H1 (cell line): ENCODE measurements around the gene HEXIM1. TPM values are rescaled to one million over a fixed set of nuclear protein-coding genes. Genes with fewer than 3 reads are reported as not detected.

Experiments used
- CTCF ChIA-PET: fragments of 300-600 bp; sonication (Branson Sonifier 250); formaldehyde crosslinking; loops from one replicate; lab custom pipeline; 2021; ENCODE audit not compliant: partially characterized antibody; lab: Charles Lee
- POLR2A ChIA-PET: fragments of 300-600 bp; sonication (Branson Sonifier 250); formaldehyde crosslinking; loops from one replicate; lab custom pipeline; 2021; ENCODE audit warnings: inconsistent platforms; ENCODE audit not compliant: partially characterized antibody; lab: Charles Lee
- DNase-seq, 2 experiments: peaks; one replicate each; pipeline versions ENCODE4 v3.0.0 to v3.0.0-alpha.2; 2010 to 2022; ENCODE audit warnings: low spot score in 2 of 2, low read depth in 1 of 2, mixed read lengths in 1 of 2
- FAIRE-seq: peaks from 2 replicates; lab custom pipeline; 2011; peaks lifted over from hg19 to GRCh38; lab: Jason Lieb, UNC
- H2AFZ ChIP-seq: 2 replicates; pipeline ENCODE4 v1.8.1; 2012; ENCODE audit warnings: low read length, inconsistent platforms
- H2AK5ac ChIP-seq: 2 replicates; pipeline ENCODE4 v1.6.1; 2013; ENCODE audit warnings: low read depth, low read length
- H2BK120ac ChIP-seq: replicated peaks from 2 replicates; pipeline ENCODE3; 2013; ENCODE audit warnings: low read depth, low read length, inconsistent platforms
- H2BK12ac ChIP-seq: 2 replicates; pipeline ENCODE4 v1.6.1; 2013; ENCODE audit warnings: low read depth, low read length
- H2BK15ac ChIP-seq: 2 replicates; pipeline ENCODE4 v1.6.1; 2013; ENCODE audit warnings: low read length
- H2BK20ac ChIP-seq: 2 replicates; pipeline ENCODE4 v1.6.1; 2013; ENCODE audit warnings: low read length
- H2BK5ac ChIP-seq: 2 replicates; pipeline ENCODE4 v1.6.1; 2013; ENCODE audit warnings: low read depth, low read length
- H3K14ac ChIP-seq: 2 replicates; pipeline ENCODE4 v1.6.1; 2013; ENCODE audit warnings: inconsistent platforms; ENCODE audit not compliant: insufficient read length
- H3K18ac ChIP-seq: 2 replicates; pipeline ENCODE4 v1.6.1; 2013; ENCODE audit warnings: low read length; ENCODE audit errors: extremely low read depth
- H3K23ac ChIP-seq: 2 replicates; pipeline ENCODE4 v1.6.1; 2013; ENCODE audit warnings: inconsistent platforms; ENCODE audit not compliant: insufficient read length
- H3K23me2 ChIP-seq: 2 replicates; pipeline ENCODE4 v1.6.1; 2013; ENCODE audit warnings: low read depth, low read length
- H3K27ac ChIP-seq: 2 replicates; pipeline ENCODE4 v1.6.1; 2011; ENCODE audit warnings: low read depth, low read length, inconsistent platforms
- H3K27me3 ChIP-seq, 4 experiments: replicated peaks in 1 of 4; 1 replicate in 1 of 4; 2 replicates in 3 of 4; pipeline versions ENCODE4 v1.6.1 to v1.8.1; 2011 to 2013; ENCODE audit warnings: low read length in 3 of 4, mild to moderate bottlenecking in 3 of 4, inconsistent platforms in 2 of 4, mixed read lengths in 2 of 4, moderate library complexity in 1 of 4; ENCODE audit not compliant: control insufficient read depth in 3 of 4, insufficient read depth in 3 of 4; ENCODE audit errors: extremely low read depth in 1 of 4
- H3K36me3 ChIP-seq, 4 experiments: 2 replicates each; pipeline versions ENCODE4 v1.6.1 to v1.8.1; 2011 to 2013; ENCODE audit warnings: mild to moderate bottlenecking in 4 of 4, low read length in 3 of 4, moderate library complexity in 2 of 4, control low read depth in 1 of 4, inconsistent platforms in 1 of 4; ENCODE audit not compliant: insufficient read depth in 4 of 4, control insufficient read depth in 2 of 4
- H3K4ac ChIP-seq: replicated peaks from 2 replicates; pipeline ENCODE3; 2013; ENCODE audit warnings: low read length, low read depth, mixed read lengths, inconsistent platforms; ENCODE audit not compliant: insufficient read length
- H3K4me1 ChIP-seq, 4 experiments: replicated peaks in 1 of 4; 1 replicate in 1 of 4; 2 replicates in 3 of 4; pipeline versions ENCODE4 v1.6.1 to v1.8.1; 2011 to 2013; ENCODE audit warnings: low read length in 3 of 4, inconsistent platforms in 2 of 4, mixed read lengths in 1 of 4; ENCODE audit not compliant: insufficient read depth in 4 of 4, control insufficient read depth in 3 of 4
- H3K4me2 ChIP-seq, 2 experiments: 2 replicates each; pipeline versions ENCODE4 v1.6.1 to v1.8.1; 2011 to 2013; ENCODE audit warnings: low read depth in 2 of 2, low read length in 2 of 2, control low read depth in 1 of 2, inconsistent platforms in 1 of 2, mild to moderate bottlenecking in 1 of 2; ENCODE audit not compliant: insufficient read depth in 1 of 2
- H3K4me3 ChIP-seq, 4 experiments: fragments of 200-600, 300-600 bp in 1 of 4; sonication (generic), shearing (Covaris generic), sonication (Bioruptor Twin) in 1 of 4; 2 replicates each; pipeline versions ENCODE4 v1.5.1 to v1.8.1; 2011 to 2016; ENCODE audit warnings: low read length in 4 of 4, low read depth in 3 of 4, control low read depth in 2 of 4, inconsistent platforms in 2 of 4, mild to moderate bottlenecking in 2 of 4, mixed read lengths in 1 of 4, moderate library complexity in 1 of 4; ENCODE audit not compliant: insufficient read depth in 2 of 4; ENCODE audit errors: extremely low read depth in 1 of 4
- H3K56ac ChIP-seq: replicated peaks from 2 replicates; pipeline ENCODE3; 2013; ENCODE audit warnings: low read depth, mild to moderate bottlenecking, mixed read lengths, low read length, inconsistent platforms; ENCODE audit not compliant: insufficient read length
- H3K79me1 ChIP-seq: 2 replicates; pipeline ENCODE4 v1.6.1; 2013; ENCODE audit warnings: low read depth, low read length, control low read depth
- H3K79me2 ChIP-seq, 2 experiments: 2 replicates each; pipeline versions ENCODE4 v1.6.1 to v1.8.1; 2012 to 2013; ENCODE audit warnings: low read length in 2 of 2, mild to moderate bottlenecking in 2 of 2, inconsistent platforms in 1 of 2; ENCODE audit not compliant: insufficient read depth in 2 of 2, control insufficient read depth in 1 of 2
- H3K9ac ChIP-seq, 4 experiments: replicated peaks in 1 of 4; 1 replicate in 1 of 4; 2 replicates in 3 of 4; pipeline versions ENCODE4 v1.6.1 to v1.8.1; 2011 to 2013; ENCODE audit warnings: low read depth in 3 of 4, low read length in 3 of 4, control low read depth in 2 of 4, mild to moderate bottlenecking in 2 of 4, moderate library complexity in 2 of 4, inconsistent platforms in 1 of 4; ENCODE audit errors: extremely low read depth in 1 of 4
- H3K9me3 ChIP-seq, 2 experiments: 2 replicates each; pipeline versions ENCODE4 v1.6.1 to v1.8.1; 2012 to 2013; ENCODE audit warnings: mild to moderate bottlenecking in 2 of 2, moderate library complexity in 2 of 2, control low read depth in 1 of 2, inconsistent platforms in 1 of 2, low read depth in 1 of 2, low read length in 1 of 2, mixed read lengths in 1 of 2; ENCODE audit not compliant: insufficient read depth in 2 of 2
- H4K20me1 ChIP-seq, 2 experiments: replicated peaks in 1 of 2; 2 replicates each; pipeline versions ENCODE3 to v1.8.1; 2011 to 2013; ENCODE audit warnings: inconsistent platforms in 2 of 2, low read length in 2 of 2, mild to moderate bottlenecking in 1 of 2; ENCODE audit not compliant: insufficient read depth in 2 of 2, control insufficient read depth in 1 of 2
- H4K5ac ChIP-seq: 2 replicates; pipeline ENCODE4 v1.6.1; 2013; ENCODE audit warnings: low read length, low read depth, mixed read lengths, inconsistent platforms; ENCODE audit not compliant: insufficient read length
- H4K8ac ChIP-seq: 2 replicates; pipeline ENCODE4 v1.8.0; 2013; ENCODE audit warnings: mild to moderate bottlenecking, moderate library complexity, low read length, inconsistent platforms; ENCODE audit not compliant: insufficient read depth; ENCODE audit errors: extremely low read depth
- H4K91ac ChIP-seq: replicated peaks from 2 replicates; pipeline ENCODE3; 2013; ENCODE audit warnings: low read length, mixed read lengths, inconsistent platforms; ENCODE audit not compliant: insufficient read length
- BACH1 ChIP-seq: IDR thresholded peaks from 2 replicates; pipeline ENCODE4 v1.6.1; 2012; ENCODE audit warnings: low read length, improper control_type of control experiment
- CTBP2 ChIP-seq: IDR thresholded peaks from 2 replicates; pipeline ENCODE4 v1.7.0; 2011; ENCODE audit warnings: borderline replicate concordance, mild to moderate bottlenecking, moderate library complexity, mixed read lengths, low read length; ENCODE audit not compliant: insufficient read depth, insufficient read length
- HDAC2 ChIP-seq, 2 experiments: fragments of 300-600 bp in 1 of 2; sonication (generic) in 1 of 2; IDR thresholded peaks; 2 replicates each; pipeline ENCODE4 v1.6.1; 2011 to 2012; ENCODE audit warnings: low read depth in 2 of 2, low read length in 2 of 2, mild to moderate bottlenecking in 2 of 2, moderate library complexity in 2 of 2, borderline replicate concordance in 1 of 2, inconsistent platforms in 1 of 2
- KDM4A ChIP-seq: IDR thresholded peaks from one replicate; pipeline ENCODE4 v1.7.1; 2012; ENCODE audit warnings: low read depth, mild to moderate bottlenecking, moderate library complexity, low read length, inconsistent platforms; ENCODE audit not compliant: severe bottlenecking
- KDM5A ChIP-seq: fragments of 200-600 bp; IDR thresholded peaks from 2 replicates; pipeline ENCODE4 v1.7.1; 2012; ENCODE audit warnings: mild to moderate bottlenecking, low read length, inconsistent platforms, mixed read lengths
- POLR2AphosphoS5 ChIP-seq: IDR thresholded peaks from 2 replicates; pipeline ENCODE4 v1.6.1; 2011; ENCODE audit warnings: low read depth, low read length
- SIN3A ChIP-seq, 2 experiments: IDR thresholded peaks in 1 of 2; conservative IDR thresholded peaks in 1 of 2; 2 replicates each; pipeline ENCODE4 v1.6.1; 2011 to 2012; ENCODE audit warnings: low read length in 2 of 2, improper control_type of control experiment in 1 of 2, low read depth in 1 of 2, mild to moderate bottlenecking in 1 of 2
- SUZ12 ChIP-seq: fragments of 200-600 bp; sonication (generic); IDR thresholded peaks from 2 replicates; pipeline ENCODE4 v1.6.1; 2012; ENCODE audit warnings: mild to moderate bottlenecking, inconsistent platforms, low read length, moderate library complexity, mixed read lengths
- YY1 ChIP-seq: IDR thresholded peaks from 2 replicates; pipeline ENCODE4 v1.6.1; 2011; ENCODE audit warnings: low read depth, mild to moderate bottlenecking, low read length
- WGBS, 2 experiments: shearing (Covaris generic) in 1 of 2; methylation state at CpG; one replicate each; pipeline versions ENCODE4 v1.1.6 to v1.1.7; 2013 to 2015; ENCODE audit warnings: low lambda C conversion rate in 2 of 2, mixed read lengths in 2 of 2, inconsistent platforms in 1 of 2, low coverage in 1 of 2, missing lambda C conversion rate in 1 of 2; ENCODE audit not compliant: insufficient replicate concordance in 2 of 2, insufficient coverage in 1 of 2, insufficient read length in 1 of 2; ENCODE audit errors: extremely low coverage in 1 of 2, missing lambda C conversion rate in 1 of 2; 5-methylcytosine and 5-hydroxymethylcytosine counted together
- polyA plus RNA-seq, 7 experiments: library from polyadenylated mRNA; depleted of rRNA in 3 of 7; stranded (reverse) in 5 of 7; unstranded in 2 of 7; fragments of >200 nt in 5 of 7; fragments of 200-250 nt in 2 of 7; gene quantifications; 1 replicate in 5 of 7; 2 replicates in 1 of 7; 4 replicates in 1 of 7; pipeline versions ENCODE4 v1.2.1 to v1.2.3, GENCODE V29; 2011 to 2013; ENCODE audit warnings: missing spikeins in 2 of 7, mixed read lengths in 2 of 7
- total RNA-seq: library from RNA; stranded (reverse); fragmentation: NEBNext Ultra II Directional; extraction: Animal tissue kit (Norgen Biotek cat#: 25700); gene quantifications from 2 replicates; pipeline ENCODE4 v1.2.1, GENCODE V29; 2021
- TF ChIP-seq, protein P1 (sequence below): IDR thresholded peaks from 2 replicates; pipeline ENCODE4 v1.6.1; 2011; ENCODE audit warnings: low read depth, mild to moderate bottlenecking, low read length; ENCODE audit not compliant: insufficient read depth

HEXIM1 gene
- total and polyA plus RNA-seq, 2 of the 8 experiments (the other 6 are each of a cell fraction or from before 2014, with no cell fraction given): 9.1 to 38.3 TPM

DNA sequence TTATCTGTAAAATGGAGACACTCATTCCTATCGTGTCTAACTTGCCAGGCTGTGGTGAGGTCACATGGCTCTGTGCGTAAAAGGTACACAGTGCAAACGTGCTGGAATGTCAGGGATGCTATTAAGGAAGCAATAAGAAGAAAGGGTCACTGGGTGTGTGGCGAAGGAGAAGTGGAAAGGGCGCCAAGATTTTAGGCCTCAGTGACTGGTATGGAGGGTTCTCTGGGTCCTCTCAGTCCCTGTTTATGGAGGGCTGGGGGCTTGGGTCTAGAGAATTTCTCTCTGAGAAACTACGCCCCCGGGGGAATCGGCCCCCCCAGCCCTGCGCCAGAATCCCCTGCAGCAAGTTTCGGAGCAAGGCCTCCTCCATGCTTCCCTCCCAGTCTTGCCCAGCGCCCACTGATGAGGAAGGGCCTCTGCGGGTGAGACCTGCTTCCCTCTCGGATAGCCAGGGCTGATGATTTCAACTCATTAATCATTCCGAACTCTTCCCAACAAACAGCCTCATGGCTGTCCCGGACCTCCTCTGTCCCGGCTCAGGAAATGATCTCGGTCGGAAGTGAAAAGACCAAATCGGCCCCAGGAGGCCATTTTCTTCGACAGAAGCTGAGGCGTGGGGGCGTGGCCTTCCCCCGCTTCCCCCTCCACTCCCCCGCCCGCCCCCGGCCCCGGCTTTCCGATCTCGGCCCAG is 1.2 kb upstream of the HEXIM1 start:
- H3K9me3 ChIP-seq: no peaks in the 10 kb centered on the region
- H2BK15ac ChIP-seq: peak overlapping the region; percentile 14; the same call in 1 of the 2 replicates
- DNase-seq (no peak), FAIRE-seq (no peak)
- CTCF ChIA-PET: interaction anchor here (0.7 to 9.4 kb wide), 7 partner anchors 12 to 125 kb away, joined by 3 to 187 read pairs (median 24); partner anchors contain the start of genes ACBD4 and FMNL1
- no peak overlapping the region for H3K23ac ChIP-seq
- H2BK12ac ChIP-seq: peak overlapping the region; percentile 20
- 31% methylated on average over 18 of the region's 29 CpGs; no CpG with 5 or more reads in 1 of the 2 experiments for WGBS, 2 experiments
- H3K4ac ChIP-seq: no peak overlapping the region
- H3K14ac ChIP-seq: no peak overlapping the region
- H3K23me2 ChIP-seq: peaks cover 22% of the 10 kb centered on the region
- peak overlapping the region; percentile 77 for H3K56ac ChIP-seq
- peaks cover 3 to 23% (median 19%) of the 10 kb centered on the region in 4 experiments for H3K4me1 ChIP-seq
- H4K91ac ChIP-seq: peak overlapping the region; percentile 81
- peak overlapping the region; percentile 85; the same call in 1 of the 2 replicates for H2AK5ac ChIP-seq
- H3K79me1 ChIP-seq: peaks cover 3% of the 10 kb centered on the region; the same call in 1 of the 2 replicates
- H3K27ac ChIP-seq: peak overlapping the region; percentile 99
- H3K18ac ChIP-seq: peak overlapping the region; percentile 82
- H3K4me2 ChIP-seq: peak overlapping the region; percentile 68 to 70
- H3K79me2 ChIP-seq: peaks cover 0 to 26% of the 10 kb centered on the region in 2 experiments; a peak in 2 of 4 replicates
- peak overlapping the region; percentile 71 for H4K5ac ChIP-seq
- no peak overlapping the region for H2AFZ ChIP-seq
- POLR2A ChIA-PET: interaction anchor here (0.5 to 20.3 kb wide), 16 partner anchors 15 to 132 kb away, joined by 3 to 1076 read pairs (median 4); partner anchors contain the start of genes ACBD4, FMNL1, HEXIM2 and PLCD3
- peak overlapping the region; percentile 68 to 93 (median 74) for H3K4me3 ChIP-seq
- peak overlapping the region; percentile 96 for H2BK5ac ChIP-seq
- no peak overlapping the region for H2BK120ac ChIP-seq
- peaks cover 5 to 10% of the 10 kb centered on the region in 2 experiments for H4K20me1 ChIP-seq
- H4K8ac ChIP-seq: peak overlapping the region; percentile 93; the same call in 1 of the 2 replicates
- H3K27me3 ChIP-seq: no peaks in the 10 kb centered on the region
- H3K9ac ChIP-seq: peak overlapping the region; percentile 88 to 96 (median 94)
- H3K36me3 ChIP-seq: no peaks in the 10 kb centered on the region
- no peak overlapping the region for H2BK20ac ChIP-seq
- TF ChIP-seq SIN3A (conservative IDR thresholded peaks at IDR 0.05 in 1 of 2, IDR thresholded peaks at IDR 0.05 in 1 of 2; ENCODE audit: low read depth in 1 of 2, low read length in 2 of 2) (no peak), KDM4A (no peak), SUZ12 (no peak), YY1 (peak; percentile 89), KDM5A (peak; percentile 17; the same call in 1 of the 2 replicates), CTBP2 (no peak), HDAC2 (IDR thresholded peaks at IDR 0.05; ENCODE audit: borderline replicate concordance in 1 of 2, low read depth in 2 of 2, low read length in 2 of 2) (no peak), POLR2AphosphoS5 (peak; percentile 9; the same call in 1 of the 2 replicates), BACH1 (no peak)
- TF ChIP-seq, protein P1, sequence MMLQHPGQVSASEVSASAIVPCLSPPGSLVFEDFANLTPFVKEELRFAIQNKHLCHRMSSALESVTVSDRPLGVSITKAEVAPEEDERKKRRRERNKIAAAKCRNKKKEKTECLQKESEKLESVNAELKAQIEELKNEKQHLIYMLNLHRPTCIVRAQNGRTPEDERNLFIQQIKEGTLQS: no peak
